ENCODE results near the gene KIAA0319L.

KIAA0319L gene

DNA sequence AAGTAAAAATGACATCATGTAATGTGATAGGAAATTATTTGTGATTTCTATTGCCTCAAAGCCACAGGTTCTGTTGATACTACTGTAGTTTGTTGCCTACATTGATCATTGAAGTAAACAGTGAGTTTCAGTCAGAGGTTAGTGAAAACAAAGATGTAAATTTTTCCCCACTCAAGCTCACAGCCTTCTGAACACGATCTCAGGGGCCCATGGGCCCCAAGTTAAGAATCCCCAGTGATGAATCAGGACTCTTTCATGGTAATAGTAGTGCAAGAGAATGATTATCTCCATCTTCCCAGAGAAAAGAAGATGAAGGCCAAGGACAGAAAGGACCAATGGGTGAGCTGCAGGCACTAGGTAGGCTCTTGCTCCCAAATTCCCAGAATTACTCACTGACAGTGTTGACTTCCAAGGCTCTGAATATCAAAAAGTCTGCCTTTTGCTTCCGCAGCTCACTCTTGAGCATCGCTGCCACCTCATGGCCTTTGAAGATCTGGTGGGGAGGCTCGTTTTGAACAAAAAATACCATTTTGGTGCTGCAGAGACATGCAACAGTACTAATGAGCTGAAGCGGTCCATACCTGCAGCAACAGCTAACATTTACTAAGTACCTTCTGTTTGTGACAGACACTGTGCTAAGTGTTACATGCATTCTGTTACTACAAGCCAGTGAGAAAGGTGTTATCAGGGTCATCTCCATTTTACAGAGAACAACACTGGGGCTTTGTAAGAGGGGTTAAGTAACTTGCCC is 113.3 kb downstream of the KIAA0319L start:
- DNase-seq (ENCODE audit: low read depth) = no peak

DNA sequence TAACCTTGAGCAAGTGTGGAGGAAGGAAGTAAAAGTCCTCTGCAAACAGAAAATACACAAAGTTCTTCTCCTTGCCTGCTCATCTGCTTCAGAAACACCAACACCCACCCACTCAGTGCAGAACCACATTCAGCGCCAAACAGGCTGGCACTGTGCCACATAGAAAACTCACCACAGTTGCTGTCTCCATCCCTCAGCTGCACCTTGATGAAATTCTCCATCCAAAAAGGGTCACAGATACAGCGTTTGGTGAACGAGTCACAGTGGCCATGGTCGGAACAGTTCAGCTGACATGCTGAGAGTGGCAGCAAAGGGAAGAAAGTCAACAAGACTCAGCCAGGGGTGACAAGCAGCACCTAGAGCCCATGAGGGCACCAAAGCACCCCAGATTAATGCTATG is 114.5 kb downstream of the KIAA0319L start:
- no peak for DNase-seq (ENCODE audit: low read depth)

- no peak for DNase-seq (ENCODE audit: low read depth)
These were observed 115.2 kb downstream of the KIAA0319L start for GRCh38 chr1:35441926-35442579.

- no peak for DNase-seq (ENCODE audit: low read depth)
These were observed 117.6 kb downstream of the KIAA0319L start for GRCh38 chr1:35439626-35440025.

DNA sequence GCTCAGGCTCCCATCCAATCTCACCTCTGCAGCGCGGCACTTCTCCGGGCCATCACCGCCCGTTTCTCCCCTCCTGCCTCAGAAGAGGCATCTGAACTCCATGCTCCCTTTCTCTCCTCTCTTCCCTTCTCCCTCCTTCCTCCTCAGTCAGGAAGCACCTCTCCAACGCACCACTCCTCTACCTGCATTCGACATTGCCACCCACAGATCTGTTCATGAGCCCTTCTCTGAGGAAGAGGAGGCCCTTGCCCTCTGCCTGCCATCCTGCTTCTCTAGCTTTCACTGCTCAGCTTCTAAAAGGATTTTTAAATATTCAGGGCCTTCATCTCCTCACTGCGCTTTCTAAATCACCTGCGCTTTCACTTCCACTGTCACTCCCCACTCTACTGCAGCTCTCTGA is 120.0 kb downstream of the KIAA0319L start:
- no peak for DNase-seq (ENCODE audit: low read depth)

DNA sequence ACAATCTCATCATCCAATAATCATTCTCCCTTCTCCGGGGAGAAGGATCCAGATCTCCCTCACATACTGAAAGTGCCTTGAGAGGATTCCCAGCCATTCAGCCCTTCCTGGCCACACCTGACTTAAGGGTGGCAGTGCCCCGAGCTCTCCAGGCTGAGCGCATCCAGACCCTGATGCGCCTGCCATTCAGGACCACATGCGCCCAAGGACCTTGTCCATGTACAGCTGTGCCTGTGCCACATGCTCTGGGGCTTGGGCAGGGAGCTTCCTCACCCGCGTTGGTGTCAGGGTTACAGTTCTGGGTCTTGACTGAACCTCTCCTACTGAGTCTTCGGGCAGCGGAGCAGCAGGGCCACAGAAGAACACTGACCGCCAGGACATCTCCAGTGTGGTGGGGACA is 121.1 kb downstream of the KIAA0319L start:
- DNase-seq (ENCODE audit: low read depth) = no peak

- DNase-seq (ENCODE audit: low read depth) = no peak
These were observed 122.5 kb downstream of the KIAA0319L start for GRCh38 chr1:35434703-35435102.

DNA sequence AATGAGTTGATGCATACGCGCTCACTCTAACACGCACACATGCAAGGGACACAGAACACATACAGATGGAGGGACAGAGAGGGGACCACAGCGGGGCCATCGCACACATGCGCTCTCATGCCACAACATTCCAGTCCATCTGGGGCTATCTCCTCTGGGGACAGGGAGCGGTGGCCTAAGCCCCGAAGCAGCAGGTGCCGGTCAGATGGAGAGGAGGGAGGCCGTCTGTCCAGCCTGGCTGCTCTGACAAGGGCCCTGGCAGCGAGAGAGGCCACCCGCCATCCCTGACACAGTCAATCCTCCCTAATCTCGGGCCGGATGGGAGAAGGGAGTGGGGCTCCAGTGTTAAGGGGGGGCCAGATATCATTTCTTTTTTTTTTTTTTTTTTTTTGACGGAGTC is 123.5 kb downstream of the KIAA0319L start:
- DNase-seq (ENCODE audit: low read depth) = no peak

DNA sequence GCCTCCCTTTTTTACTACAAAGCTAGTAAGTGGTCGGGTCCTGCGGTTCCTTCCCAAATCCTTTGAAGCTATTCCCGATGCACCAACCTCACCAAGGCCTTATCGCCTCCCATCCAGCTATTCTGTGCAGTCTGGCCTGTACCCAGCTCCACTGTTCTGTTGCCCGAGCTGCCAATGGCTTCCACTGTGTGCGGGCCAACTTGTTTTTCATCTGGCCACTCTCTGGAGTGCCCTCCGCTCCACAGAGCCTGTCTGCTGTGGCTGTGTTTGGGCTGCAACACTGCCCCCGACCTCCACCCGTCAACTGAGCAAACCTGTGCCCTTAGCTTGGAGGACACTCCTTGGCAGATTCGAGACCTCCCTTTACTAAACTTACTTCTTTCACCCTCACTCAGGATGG is 125.0 kb downstream of the KIAA0319L start:
- no peak for DNase-seq (ENCODE audit: low read depth)

DNA sequence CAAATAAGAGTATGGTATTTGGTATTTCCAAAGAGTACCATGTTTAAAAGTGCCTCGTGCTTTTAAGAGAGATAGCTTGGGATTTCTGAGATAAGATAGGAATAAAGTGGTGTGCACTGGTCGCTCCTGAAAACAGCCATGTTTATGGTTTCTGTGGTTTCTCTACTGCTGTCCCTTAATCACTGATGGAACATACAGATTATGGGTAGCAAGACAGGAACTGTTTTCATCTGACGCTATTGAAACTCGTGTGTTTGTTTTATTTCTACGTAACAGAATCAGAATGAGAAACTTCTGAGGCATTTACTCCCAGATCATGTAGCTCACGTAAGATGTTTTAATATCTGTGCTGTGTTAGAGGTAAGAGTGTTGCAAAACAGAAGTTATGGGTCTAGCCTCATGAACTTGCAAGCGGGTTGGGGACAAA is 126.0 kb downstream of the KIAA0319L start:
- DNase-seq (ENCODE audit: low read depth) = no peak

DNA sequence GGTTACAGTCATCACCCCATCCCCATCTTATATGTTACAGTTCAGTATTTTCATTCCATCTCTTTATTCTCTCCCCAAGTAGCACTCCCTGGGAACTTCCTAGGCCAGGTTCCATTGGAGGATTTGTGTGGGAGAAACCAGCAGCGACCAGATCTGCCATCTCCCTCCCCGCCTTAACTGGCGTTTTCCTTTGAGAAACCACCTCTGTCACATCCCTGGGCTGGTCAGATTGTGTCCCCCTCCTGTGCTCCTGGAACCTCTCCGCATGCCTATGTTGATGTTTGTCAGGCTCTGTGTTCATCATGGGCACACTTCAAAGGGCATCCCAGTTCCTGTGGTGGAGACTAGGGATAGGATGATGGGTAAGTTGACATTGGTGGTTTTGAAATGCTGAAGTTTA is 126.4 kb downstream of the KIAA0319L start:
- DNase-seq (ENCODE audit: low read depth) = no peak

DNA sequence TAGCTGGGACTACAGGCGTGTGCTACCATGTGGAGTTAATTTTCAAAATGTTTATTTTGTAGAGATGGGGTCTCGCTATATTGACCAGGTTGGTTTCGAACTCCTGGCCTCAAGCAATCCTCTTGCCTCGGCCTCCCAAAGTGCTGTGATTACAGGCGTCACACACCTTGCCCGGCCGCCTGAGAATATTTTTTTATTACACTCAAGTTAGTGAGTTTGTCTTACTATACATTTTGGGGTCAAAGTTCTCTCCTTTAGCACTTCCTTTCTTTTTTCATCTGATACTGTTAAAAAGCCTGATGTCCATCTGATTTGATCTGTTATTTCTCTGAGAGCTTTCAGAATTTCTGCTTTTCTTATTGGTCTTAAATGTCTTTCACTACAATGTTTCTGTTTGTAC is 128.8 kb downstream of the KIAA0319L start:
- no peak for DNase-seq (ENCODE audit: low read depth)

DNA sequence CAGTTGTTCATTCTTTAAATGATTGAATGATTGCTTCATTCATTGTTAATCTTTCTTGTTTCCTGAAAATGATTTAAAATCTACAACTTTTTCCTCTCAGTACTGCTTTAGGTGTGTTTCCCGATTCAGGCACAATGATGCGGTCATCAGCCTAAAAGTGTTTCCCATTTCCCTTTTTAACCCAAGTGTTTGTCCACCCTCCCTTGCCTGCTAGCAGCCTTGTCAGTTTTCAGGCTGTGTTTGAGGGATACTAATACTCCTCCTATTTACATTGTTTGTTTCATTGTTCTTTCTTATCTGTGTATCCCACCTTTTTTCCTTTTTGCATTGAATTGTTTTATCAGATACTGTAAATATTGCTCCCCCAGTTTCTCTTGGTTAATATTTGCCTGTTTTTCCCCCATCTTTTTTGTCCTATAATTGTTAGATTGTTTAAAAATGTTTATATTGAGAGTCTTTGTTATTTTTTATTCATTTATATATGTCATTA is 131.1 kb downstream of the KIAA0319L start:
- no peak for DNase-seq (ENCODE audit: low read depth)

DNA sequence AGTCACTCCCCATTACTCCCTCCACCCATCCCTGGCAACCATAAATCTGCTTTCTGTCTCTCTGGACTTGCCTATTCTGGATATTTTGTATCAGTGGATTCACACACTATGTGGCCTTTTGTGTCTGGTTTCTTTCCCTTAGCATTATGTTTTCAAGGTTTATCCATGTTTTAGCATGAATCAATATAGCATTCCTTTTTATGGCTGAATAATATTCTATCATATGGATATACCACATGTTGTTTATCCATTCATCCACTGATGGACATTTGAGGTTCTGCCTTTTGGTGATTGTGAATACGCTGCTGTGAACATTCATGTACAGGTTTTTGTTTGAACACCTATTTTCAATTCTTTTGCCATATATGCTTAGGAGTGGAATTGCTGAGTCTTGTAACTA is 148.3 kb downstream of the KIAA0319L start:
- no peak for DNase-seq (ENCODE audit: low read depth)

DNA sequence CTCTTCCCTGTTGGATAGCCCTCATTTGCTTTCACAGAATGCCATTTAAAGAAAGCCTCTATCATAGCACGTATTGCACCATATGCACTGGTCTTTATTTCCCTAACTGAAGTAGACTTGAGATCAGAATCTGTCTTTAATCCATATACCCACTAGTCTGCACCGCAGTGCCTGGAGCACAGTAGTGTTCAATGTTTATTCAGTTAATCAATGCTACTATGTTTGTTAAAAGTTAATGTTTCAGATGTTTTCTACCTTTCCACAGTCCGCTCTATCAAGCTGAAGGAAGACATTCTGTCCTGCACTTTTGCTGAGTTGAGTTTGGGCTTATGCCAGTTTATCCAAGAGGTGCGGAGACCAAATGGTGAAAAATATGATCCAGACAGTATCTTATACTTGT is 149.5 kb downstream of the KIAA0319L start:
- DNase-seq (ENCODE audit: low read depth) = no peak

GRCh38 chr1:35406103-35406502 is 151.1 kb downstream of the KIAA0319L start:
- no peak for DNase-seq (ENCODE audit: low read depth)

DNA sequence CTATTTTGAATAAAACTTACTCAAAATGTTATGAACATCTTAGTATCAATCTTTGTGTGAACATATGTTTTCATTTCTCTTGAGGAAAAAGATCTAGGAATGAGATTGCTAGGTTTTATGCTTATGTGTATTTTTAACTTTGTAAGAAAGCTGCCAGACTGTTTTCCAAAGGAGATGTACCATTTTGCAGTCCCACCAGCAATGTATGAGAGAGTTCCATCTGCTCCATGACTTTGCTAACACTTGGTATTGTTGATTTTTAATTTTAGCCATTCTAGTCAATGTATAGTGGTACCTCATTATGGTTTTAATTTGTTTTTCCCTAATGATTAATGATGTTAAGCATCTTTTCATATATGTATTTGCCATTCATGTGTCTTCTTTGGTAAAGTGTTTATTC is 156.2 kb downstream of the KIAA0319L start:
- no peak for DNase-seq (ENCODE audit: low read depth)

DNA sequence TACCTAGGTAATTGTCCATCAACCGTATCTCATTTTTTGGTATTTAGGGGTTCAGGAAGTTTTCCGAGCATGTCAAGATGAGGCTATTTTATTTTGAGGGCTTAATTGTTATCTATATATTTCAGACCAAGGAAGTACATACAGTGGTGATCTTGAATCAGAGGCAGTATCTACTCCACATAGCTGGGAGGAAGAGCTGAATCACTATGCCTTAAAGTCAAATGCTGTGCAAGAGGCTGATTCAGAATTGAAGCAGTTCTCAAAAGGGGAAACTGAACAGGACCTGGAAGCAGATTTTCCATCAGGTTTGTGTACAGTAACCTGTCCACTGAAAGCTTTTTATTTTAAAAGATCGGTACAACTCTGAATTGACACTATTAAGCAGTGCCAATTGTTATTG is 158.5 kb downstream of the KIAA0319L start:
- no peak for DNase-seq (ENCODE audit: low read depth)

DNA sequence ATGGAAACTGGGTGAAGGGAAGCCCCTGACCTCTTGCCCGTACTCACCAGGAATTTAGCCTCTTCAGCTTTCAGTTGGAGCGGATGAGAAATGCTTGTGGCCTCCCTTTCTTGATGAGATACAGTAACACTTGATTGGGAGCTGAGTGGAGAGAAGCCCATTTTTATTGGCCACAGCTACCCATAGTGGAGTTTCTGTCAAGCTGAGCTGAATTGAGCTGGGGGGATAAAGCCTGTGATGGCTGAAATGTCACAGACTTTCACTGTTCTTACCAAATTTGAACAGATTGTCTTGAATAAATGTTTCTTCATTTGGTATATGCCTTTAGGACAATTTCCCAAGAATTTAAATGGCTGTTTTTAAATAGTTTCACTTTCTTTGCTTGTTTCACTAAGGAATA is 162.8 kb downstream of the KIAA0319L start:
- no peak for DNase-seq (ENCODE audit: low read depth)

- no peak for DNase-seq (ENCODE audit: low read depth)
These were observed 166.4 kb downstream of the KIAA0319L start for GRCh38 chr1:35390600-35391494.

- DNase-seq (ENCODE audit: low read depth) = no peak
These were observed 170.2 kb downstream of the KIAA0319L start for GRCh38 chr1:35386959-35387358.

- no peak for DNase-seq (ENCODE audit: low read depth)
These were observed 170.9 kb downstream of the KIAA0319L start for GRCh38 chr1:35386290-35386689.

Data from stimulated activated CD8-positive, alpha-beta memory T cell treated with anti-CD3 and anti-CD28 coated beads, Interleukin-7, amount 100 ng/mL, for 24 hours (primary cell).